Measurements from ENCODE around the gene PAPPA.

The PAPPA gene

GRCh38 chr9:116319480-116319879, 165.9 kb downstream of the PAPPA start:
- Histone ChIP-seq H3K27ac (no peak overlapping the region), H3K9me3 (no peaks in the 10 kb centered on the region), H3K4me3 (ENCODE audit: low read depth in 1 of 2, low read length in 1 of 2) (no peak overlapping the region), H3K27me3 (no peaks in the 10 kb centered on the region), H3K4me1 (ENCODE audit: control insufficient read depth in 1 of 2, insufficient read depth in 1 of 2, low read depth in 1 of 2, low read length in 1 of 2) (no peaks in the 10 kb centered on the region), H3K36me3 (no peaks in the 10 kb centered on the region)
- no peak for TF ChIP-seq CTCF (IDR thresholded peaks at IDR 0.05)

GRCh38 chr9:116320290-116320689, 166.7 kb downstream of the PAPPA start:
- no peak for TF ChIP-seq CTCF (IDR thresholded peaks at IDR 0.05)

GRCh38 chr9:116322521-116322920, 168.9 kb downstream of the PAPPA start:
- no peak for TF ChIP-seq CTCF (IDR thresholded peaks at IDR 0.05)
- Histone ChIP-seq H3K9me3 (no peaks in the 10 kb centered on the region), H3K27me3 (no peaks in the 10 kb centered on the region), H3K4me1 (ENCODE audit: control insufficient read depth in 1 of 2, insufficient read depth in 1 of 2, low read depth in 1 of 2, low read length in 1 of 2) (no peaks in the 10 kb centered on the region), H3K36me3 (no peaks in the 10 kb centered on the region), H3K27ac (no peak overlapping the region), H3K4me3 (ENCODE audit: low read depth in 1 of 2, low read length in 1 of 2) (no peak overlapping the region)

More at GRCh38 chr9:116320290-116320689, 166.7 kb downstream of the PAPPA start:
- Histone ChIP-seq H3K4me3 (ENCODE audit: low read depth in 1 of 2, low read length in 1 of 2) (no peak overlapping the region), H3K27me3 (no peaks in the 10 kb centered on the region), H3K36me3 (no peaks in the 10 kb centered on the region), H3K4me1 (ENCODE audit: control insufficient read depth in 1 of 2, insufficient read depth in 1 of 2, low read depth in 1 of 2, low read length in 1 of 2) (no peaks in the 10 kb centered on the region), H3K9me3 (no peaks in the 10 kb centered on the region), H3K27ac (no peak overlapping the region)

- H3K27ac ChIP-seq: no peak overlapping the region
- no peaks in the 10 kb centered on the region for H3K36me3 ChIP-seq
- H3K4me1 ChIP-seq (ENCODE audit: control insufficient read depth in 1 of 2, insufficient read depth in 1 of 2, low read depth in 1 of 2, low read length in 1 of 2): no peaks in the 10 kb centered on the region
- H3K27me3 ChIP-seq: no peaks in the 10 kb centered on the region
- no peak overlapping the region for H3K4me3 ChIP-seq (ENCODE audit: low read depth in 1 of 2, low read length in 1 of 2)
- no peaks in the 10 kb centered on the region for H3K9me3 ChIP-seq
- TF ChIP-seq CTCF (IDR thresholded peaks at IDR 0.05): no peak
Measured at GRCh38 chr9:116323012-116323411, 169.4 kb downstream of the PAPPA start.

GRCh38 chr9:116323571-116323970, 170.0 kb downstream of the PAPPA start:
- Histone ChIP-seq H3K4me3 (ENCODE audit: low read depth in 1 of 2, low read length in 1 of 2) (no peak overlapping the region), H3K4me1 (ENCODE audit: control insufficient read depth in 1 of 2, insufficient read depth in 1 of 2, low read depth in 1 of 2, low read length in 1 of 2) (no peaks in the 10 kb centered on the region)
- no peak for TF ChIP-seq CTCF (IDR thresholded peaks at IDR 0.05)

GRCh38 chr9:116325924-116326323, 172.3 kb downstream of the PAPPA start:
- Histone ChIP-seq H3K4me3 (ENCODE audit: low read depth in 1 of 2, low read length in 1 of 2) (no peak overlapping the region), H3K9me3 (no peaks in the 10 kb centered on the region), H3K36me3 (no peaks in the 10 kb centered on the region), H3K27ac (no peak overlapping the region), H3K27me3 (no peaks in the 10 kb centered on the region), H3K4me1 (ENCODE audit: control insufficient read depth in 1 of 2, insufficient read depth in 1 of 2, low read depth in 1 of 2, low read length in 1 of 2) (no peaks in the 10 kb centered on the region)
- no peak for TF ChIP-seq CTCF (IDR thresholded peaks at IDR 0.05)

More at GRCh38 chr9:116323571-116323970, 170.0 kb downstream of the PAPPA start:
- no peaks in the 10 kb centered on the region for H3K36me3 ChIP-seq
- no peak overlapping the region for H3K27ac ChIP-seq
- H3K9me3 ChIP-seq: no peaks in the 10 kb centered on the region
- H3K27me3 ChIP-seq: no peaks in the 10 kb centered on the region

Measured in neutrophil (primary cell).